Activated CD8-positive, alpha-beta T cell treated with anti-CD3 and anti-CD28 coated beads for 36 hours (primary cell): Measurements from ENCODE around the gene HTR3B. TPM values are rescaled to one million over a fixed set of nuclear protein-coding genes. Genes with fewer than 3 reads are reported as not detected.

ENCODE experiments used
- ATAC-seq: fragments of 200-7000 bp; cut with Tn5 transposase; one replicate; pipeline ENCODE4 v1.10.0; 2021; ENCODE audit warnings: mild to moderate bottlenecking, moderate library complexity
- CTCF ChIA-PET: fragments of 350-600 bp; sonication (Branson Sonifier 250); formaldehyde crosslinking; loops from one replicate; lab custom pipeline; 2021; ENCODE audit warnings: antibody characterized with exemption; lab: Charles Lee
- POLR2A ChIA-PET: fragments of 350-600 bp; sonication (Branson Sonifier 250); formaldehyde crosslinking; loops from one replicate; lab custom pipeline; 2021; ENCODE audit warnings: antibody characterized with exemption; lab: Charles Lee
- DNase-seq: peaks from one replicate; pipeline ENCODE4 v3.0.0-alpha.2; 2020
- H3K27ac Mint-ChIP-seq: one replicate; pipeline ENCODE4 v1.8.0; 2021; ENCODE audit warnings: mild to moderate bottlenecking, mixed read lengths
- H3K27me3 Mint-ChIP-seq: one replicate; pipeline ENCODE4 v1.8.0; 2021; ENCODE audit warnings: mixed read lengths
- H3K36me3 Mint-ChIP-seq: one replicate; pipeline ENCODE4 v1.8.0; 2021; ENCODE audit warnings: low read depth, mixed read lengths
- H3K4me1 Mint-ChIP-seq: one replicate; pipeline ENCODE4 v1.8.0; 2021; ENCODE audit warnings: low read depth, mixed read lengths
- H3K4me3 Mint-ChIP-seq: one replicate; pipeline ENCODE4 v1.8.0; 2021; ENCODE audit warnings: mild to moderate bottlenecking, moderate library complexity, mixed read lengths
- H3K9me3 Mint-ChIP-seq: one replicate; pipeline ENCODE4 v1.8.0; 2021; ENCODE audit warnings: mixed read lengths
- CTCF ChIP-seq: fragments of 200-600 bp; IDR thresholded peaks from one replicate; pipeline ENCODE4 v1.8.0; 2022; ENCODE audit warnings: antibody characterized with exemption, mild to moderate bottlenecking
- intact Hi-C: fragments of 100-400 bp; cut with micrococcal nuclease; formaldehyde crosslinking; loops from one replicate; pipeline ENCODE4 v1.10.0; 2022
- total RNA-seq, 2 experiments: library from RNA; stranded (reverse); gene quantifications; one replicate each; pipeline ENCODE4 v1.2.3, GENCODE V29; 2021

Gene HTR3B
- total RNA-seq, 2 experiments from 2014 or later = not detected

GRCh38 chr11:113982306-113982705, 77.7 kb downstream of the HTR3B start:
- CTCF ChIA-PET = interaction anchor here (0.8 to 1.0 kb wide), 2 partner anchors 10 to 279 kb away, joined by 3 read pairs; no protein-coding TSS in a partner anchor
- Mint-ChIP-seq H3K36me3 (no peaks in the 10 kb centered on the region), H3K9me3 (no peaks in the 10 kb centered on the region), H3K4me1 (no peaks in the 10 kb centered on the region), H3K27me3 (peaks cover 13% of the 10 kb centered on the region), H3K27ac (no peak overlapping the region), H3K4me3 (no peak overlapping the region)
- POLR2A ChIA-PET = no interaction called here
- TF ChIP-seq CTCF = no peak
- intact Hi-C loops = no loop called here
- no peak for DNase-seq
- ATAC-seq = no peak

GRCh38 chr11:113984781-113985180, 80.2 kb downstream of the HTR3B start:
- ChIA-PET POLR2A (no interaction called here), CTCF (interaction anchor here (2.4 kb wide), 1 partner anchor 276 kb away, joined by 7 read pairs; no protein-coding TSS in a partner anchor)
- H3K27me3 Mint-ChIP-seq = peaks cover 9% of the 10 kb centered on the region
- no peaks in the 10 kb centered on the region for H3K36me3 Mint-ChIP-seq
- no peak overlapping the region for H3K27ac Mint-ChIP-seq
- intact Hi-C loops = no loop called here
- DNase-seq (no peak), ATAC-seq (no peak)
- no peak for TF ChIP-seq CTCF
- no peaks in the 10 kb centered on the region for H3K4me1 Mint-ChIP-seq
- no peak overlapping the region for H3K4me3 Mint-ChIP-seq
- H3K9me3 Mint-ChIP-seq = no peaks in the 10 kb centered on the region

- ATAC-seq (no peak), DNase-seq (no peak)
- intact Hi-C loops = no loop called here
- H3K27ac Mint-ChIP-seq = no peak overlapping the region
- ChIA-PET POLR2A (no interaction called here), CTCF (interaction anchor here (0.9 to 2.4 kb wide), 3 partner anchors 8 to 275 kb away, joined by 3 to 7 read pairs (median 5); no protein-coding TSS in a partner anchor)
- H3K9me3 Mint-ChIP-seq = no peaks in the 10 kb centered on the region
- H3K27me3 Mint-ChIP-seq = peaks cover 9% of the 10 kb centered on the region
- no peak overlapping the region for H3K4me3 Mint-ChIP-seq
- H3K4me1 Mint-ChIP-seq = no peaks in the 10 kb centered on the region
- H3K36me3 Mint-ChIP-seq = no peaks in the 10 kb centered on the region
- no peak for TF ChIP-seq CTCF
Observed at GRCh38 chr11:113985906-113986305, 81.3 kb downstream of the HTR3B start.

GRCh38 chr11:113986351-113987140, 82.0 kb downstream of the HTR3B start:
- no peak for TF ChIP-seq CTCF
- H3K4me3 Mint-ChIP-seq = no peak overlapping the region
- ChIA-PET POLR2A (no interaction called here), CTCF (interaction anchor here (0.9 to 2.4 kb wide), 3 partner anchors 7 to 274 kb away, joined by 3 to 7 read pairs (median 5); no protein-coding TSS in a partner anchor)
- no peak for DNase-seq
- no peak for ATAC-seq
- no peak overlapping the region for H3K27ac Mint-ChIP-seq
- H3K36me3 Mint-ChIP-seq = no peaks in the 10 kb centered on the region
- H3K9me3 Mint-ChIP-seq = no peaks in the 10 kb centered on the region
- H3K27me3 Mint-ChIP-seq = peaks cover 12% of the 10 kb centered on the region
- no peaks in the 10 kb centered on the region for H3K4me1 Mint-ChIP-seq
- intact Hi-C loops = no loop called here

- CTCF ChIA-PET = interaction anchor here (1.2 kb wide), 1 partner anchor 276 kb away, joined by 3 read pairs; no protein-coding TSS in a partner anchor
- DNase-seq (no peak), ATAC-seq (no peak)
- intact Hi-C loops = no loop called here
- no peaks in the 10 kb centered on the region for H3K36me3 Mint-ChIP-seq
- no peaks in the 10 kb centered on the region for H3K9me3 Mint-ChIP-seq
- peaks cover 22% of the 10 kb centered on the region for H3K27me3 Mint-ChIP-seq
- H3K4me1 Mint-ChIP-seq = no peaks in the 10 kb centered on the region
- no peak overlapping the region for H3K27ac Mint-ChIP-seq
- POLR2A ChIA-PET = no interaction called here
- H3K4me3 Mint-ChIP-seq = no peak overlapping the region
- no peak for TF ChIP-seq CTCF
Observed at GRCh38 chr11:113989381-113989780, 84.8 kb downstream of the HTR3B start.
